ENCODE measurements around the gene COPRS. TPM values are rescaled to one million over a fixed set of nuclear protein-coding genes. Genes with fewer than 3 reads are reported as not detected.

Gene COPRS
- total and polyA plus RNA-seq, 2 of the 8 experiments (the other 6 are each of a cell fraction or from before 2014, with no cell fraction given), result 40.9 to 49.3 TPM

DNA sequence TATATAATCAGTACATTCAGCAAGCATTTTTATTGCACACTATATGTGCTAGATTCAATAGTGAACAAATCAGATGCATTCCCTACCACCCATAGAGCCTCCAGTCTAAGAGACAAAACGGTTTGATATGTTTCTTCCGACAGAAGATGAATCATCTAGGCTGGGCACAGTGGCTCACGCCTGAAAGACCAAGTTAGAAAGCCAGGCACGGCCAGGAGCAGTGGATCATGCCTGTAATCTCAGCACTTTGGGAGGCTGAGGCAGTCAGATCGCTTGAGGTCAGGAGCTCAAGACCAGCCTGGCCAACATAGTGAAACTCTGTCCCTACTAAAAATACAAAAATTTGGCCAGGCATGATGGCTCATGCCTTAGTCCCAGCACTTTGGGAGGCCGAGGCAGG, 18.3 kb upstream of the COPRS start (continued):
- TF ChIP-seq, protein P1, sequence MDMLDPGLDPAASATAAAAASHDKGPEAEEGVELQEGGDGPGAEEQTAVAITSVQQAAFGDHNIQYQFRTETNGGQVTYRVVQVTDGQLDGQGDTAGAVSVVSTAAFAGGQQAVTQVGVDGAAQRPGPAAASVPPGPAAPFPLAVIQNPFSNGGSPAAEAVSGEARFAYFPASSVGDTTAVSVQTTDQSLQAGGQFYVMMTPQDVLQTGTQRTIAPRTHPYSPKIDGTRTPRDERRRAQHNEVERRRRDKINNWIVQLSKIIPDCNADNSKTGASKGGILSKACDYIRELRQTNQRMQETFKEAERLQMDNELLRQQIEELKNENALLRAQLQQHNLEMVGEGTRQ (IDR thresholded peaks at IDR 0.05; ENCODE audit: low read length), result no peak
- TF ChIP-seq SP2 (IDR thresholded peaks at IDR 0.05; ENCODE audit: low read length), result no peak
- TF ChIP-seq, protein P2, sequence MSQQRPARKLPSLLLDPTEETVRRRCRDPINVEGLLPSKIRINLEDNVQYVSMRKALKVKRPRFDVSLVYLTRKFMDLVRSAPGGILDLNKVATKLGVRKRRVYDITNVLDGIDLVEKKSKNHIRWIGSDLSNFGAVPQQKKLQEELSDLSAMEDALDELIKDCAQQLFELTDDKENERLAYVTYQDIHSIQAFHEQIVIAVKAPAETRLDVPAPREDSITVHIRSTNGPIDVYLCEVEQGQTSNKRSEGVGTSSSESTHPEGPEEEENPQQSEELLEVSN (IDR thresholded peaks at IDR 0.05), result no peak
- no peak for TF ChIP-seq TAF7 (optimal IDR thresholded peaks at IDR 0.05; ENCODE audit: borderline replicate concordance, low read depth, low read length)
